DMS53 treated with DMSO at 0.1 percent for 48 hours (cell line): Measurements from ENCODE around the gene SLC5A2.
"Not testable (repeated sequence)": the region's sequence is repeated elsewhere in the genome, so short reads cannot be mapped to it uniquely, and the experiment has no call there.

ENCODE experiments used
- DNase-seq: peaks from one replicate; lab custom pipeline; 2025; ENCODE audit not compliant: unreplicated experiment; lab: John Stamatoyannopoulos, UW

SLC5A2 gene

GRCh38 chr16:31525113-31525512 is 42.2 kb downstream of the SLC5A2 start:
- DNase-seq: no peak

GRCh38 chr16:31527734-31528274 is 44.9 kb downstream of the SLC5A2 start, which contains the start of gene AHSP:
TSS of gene AHSP (plus strand) at chr16:31527900. CDS start at chr16:31528140, 240 bp downstream.
- no peak for DNase-seq

- no peak for DNase-seq
These were observed 45.7 kb downstream of the SLC5A2 start for GRCh38 chr16:31528523-31529107.

- no peak for DNase-seq
These were observed 46.4 kb downstream of the SLC5A2 start for GRCh38 chr16:31529108-31529936.

- DNase-seq: no peak
These were observed 47.0 kb downstream of the SLC5A2 start for GRCh38 chr16:31529937-31530312.

GRCh38 chr16:31530405-31530804 is 47.5 kb downstream of the SLC5A2 start:
- no peak for DNase-seq

GRCh38 chr16:31531096-31531495 is 48.2 kb downstream of the SLC5A2 start:
- no peak for DNase-seq

- DNase-seq: no peak
These were observed 49.2 kb downstream of the SLC5A2 start for GRCh38 chr16:31532120-31532519.

GRCh38 chr16:31532896-31533295 is 50.0 kb downstream of the SLC5A2 start:
- DNase-seq: no peak

GRCh38 chr16:31535737-31536136 is 52.8 kb downstream of the SLC5A2 start:
- DNase-seq: no peak

- no peak for DNase-seq
These were observed 54.0 kb downstream of the SLC5A2 start for GRCh38 chr16:31536804-31537361.

GRCh38 chr16:31537362-31538242 is 54.7 kb downstream of the SLC5A2 start:
- no peak for DNase-seq

GRCh38 chr16:31538243-31538598 is 55.3 kb downstream of the SLC5A2 start:
- DNase-seq: not testable (repeated sequence)

GRCh38 chr16:31539762-31540161 is 56.8 kb downstream of the SLC5A2 start:
- DNase-seq: not testable (repeated sequence)
